HCT116 (cell line): ENCODE measurements around the gene TFB1M.

Experiments used
- CBX3 ChIP-seq: IDR thresholded peaks from 2 replicates; pipeline ENCODE4 v1.6.1; 2012; ENCODE audit warnings: low read depth
- CEBPB ChIP-seq: IDR thresholded peaks from 2 replicates; pipeline ENCODE4 v1.6.1; 2012; ENCODE audit warnings: low read depth
- CTCF ChIP-seq, 3 experiments: fragments of 200-600 bp in 1 of 3; sonication (generic) in 1 of 3; IDR thresholded peaks in 2 of 3; conservative IDR thresholded peaks in 1 of 3; 2 replicates each; pipeline ENCODE4 v1.5.1; 2012 to 2017; ENCODE audit warnings: low read depth in 2 of 3, low read length in 2 of 3, antibody characterized with exemption in 1 of 3, borderline replicate concordance in 1 of 3, control low read depth in 1 of 3, mild to moderate bottlenecking in 1 of 3, mixed read lengths in 1 of 3, mixed run types in 1 of 3, moderate library complexity in 1 of 3; ENCODE audit not compliant: insufficient read depth in 1 of 3
- EZH2 ChIP-seq: fragments of 200-600 bp; sonication (generic); IDR thresholded peaks from 2 replicates; pipeline ENCODE4 v1.6.1; 2017; ENCODE audit warnings: antibody characterized with exemption, mixed run types
- JUND ChIP-seq: IDR thresholded peaks from 2 replicates; pipeline ENCODE4 v1.6.1; 2012
- POLR2A ChIP-seq: IDR thresholded peaks from 2 replicates; pipeline ENCODE4 v1.7.0; 2011; ENCODE audit warnings: borderline replicate concordance; ENCODE audit not compliant: insufficient read depth, insufficient read length; ENCODE audit errors: extremely low read depth
- POLR2AphosphoS5 ChIP-seq: IDR thresholded peaks from 2 replicates; pipeline ENCODE4 v1.6.1; 2011; ENCODE audit warnings: mild to moderate bottlenecking, low read depth, low read length, moderate library complexity
- RAD21 ChIP-seq: IDR thresholded peaks from 2 replicates; pipeline ENCODE4 v1.6.1; 2012; ENCODE audit warnings: low read depth, mild to moderate bottlenecking
- SIN3A ChIP-seq: IDR thresholded peaks from 2 replicates; pipeline ENCODE4 v1.6.1; 2012; ENCODE audit warnings: low read depth
- YY1 ChIP-seq: IDR thresholded peaks from 2 replicates; pipeline ENCODE4 v1.6.1; 2011; ENCODE audit warnings: low read length, low read depth, moderate library complexity, mild to moderate bottlenecking; ENCODE audit not compliant: insufficient replicate concordance; ENCODE audit errors: extremely low read depth
- ZNF274 ChIP-seq: fragments of 200-500 bp; sonication (Bioruptor generic); IDR thresholded peaks from 2 replicates; pipeline ENCODE4 v1.6.1; 2014; ENCODE audit warnings: mild to moderate bottlenecking, low read depth, low read length, inconsistent platforms
- TF ChIP-seq, protein P1 (sequence below): IDR thresholded peaks from 2 replicates; pipeline ENCODE4 v1.6.1; 2012
- TF ChIP-seq, protein P2 (sequence below): IDR thresholded peaks from 2 replicates; pipeline ENCODE4 v1.6.1; 2012; ENCODE audit warnings: low read depth

- no peak for TF ChIP-seq CTCF (IDR thresholded peaks at IDR 0.05 in 2 of 3, conservative IDR thresholded peaks at IDR 0.05 in 1 of 3; ENCODE audit: borderline replicate concordance in 1 of 3, insufficient read depth in 1 of 3, low read depth in 2 of 3, low read length in 2 of 3)
- no peak for TF ChIP-seq EZH2
- no peak for TF ChIP-seq ZNF274
- no peak for TF ChIP-seq POLR2A
- TF ChIP-seq YY1: no peak
- TF ChIP-seq, protein P1, sequence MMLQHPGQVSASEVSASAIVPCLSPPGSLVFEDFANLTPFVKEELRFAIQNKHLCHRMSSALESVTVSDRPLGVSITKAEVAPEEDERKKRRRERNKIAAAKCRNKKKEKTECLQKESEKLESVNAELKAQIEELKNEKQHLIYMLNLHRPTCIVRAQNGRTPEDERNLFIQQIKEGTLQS: no peak
- TF ChIP-seq CEBPB: no peak
- no peak for TF ChIP-seq RAD21
- no peak for TF ChIP-seq POLR2AphosphoS5
- TF ChIP-seq CBX3: no peak
- TF ChIP-seq, protein P2, sequence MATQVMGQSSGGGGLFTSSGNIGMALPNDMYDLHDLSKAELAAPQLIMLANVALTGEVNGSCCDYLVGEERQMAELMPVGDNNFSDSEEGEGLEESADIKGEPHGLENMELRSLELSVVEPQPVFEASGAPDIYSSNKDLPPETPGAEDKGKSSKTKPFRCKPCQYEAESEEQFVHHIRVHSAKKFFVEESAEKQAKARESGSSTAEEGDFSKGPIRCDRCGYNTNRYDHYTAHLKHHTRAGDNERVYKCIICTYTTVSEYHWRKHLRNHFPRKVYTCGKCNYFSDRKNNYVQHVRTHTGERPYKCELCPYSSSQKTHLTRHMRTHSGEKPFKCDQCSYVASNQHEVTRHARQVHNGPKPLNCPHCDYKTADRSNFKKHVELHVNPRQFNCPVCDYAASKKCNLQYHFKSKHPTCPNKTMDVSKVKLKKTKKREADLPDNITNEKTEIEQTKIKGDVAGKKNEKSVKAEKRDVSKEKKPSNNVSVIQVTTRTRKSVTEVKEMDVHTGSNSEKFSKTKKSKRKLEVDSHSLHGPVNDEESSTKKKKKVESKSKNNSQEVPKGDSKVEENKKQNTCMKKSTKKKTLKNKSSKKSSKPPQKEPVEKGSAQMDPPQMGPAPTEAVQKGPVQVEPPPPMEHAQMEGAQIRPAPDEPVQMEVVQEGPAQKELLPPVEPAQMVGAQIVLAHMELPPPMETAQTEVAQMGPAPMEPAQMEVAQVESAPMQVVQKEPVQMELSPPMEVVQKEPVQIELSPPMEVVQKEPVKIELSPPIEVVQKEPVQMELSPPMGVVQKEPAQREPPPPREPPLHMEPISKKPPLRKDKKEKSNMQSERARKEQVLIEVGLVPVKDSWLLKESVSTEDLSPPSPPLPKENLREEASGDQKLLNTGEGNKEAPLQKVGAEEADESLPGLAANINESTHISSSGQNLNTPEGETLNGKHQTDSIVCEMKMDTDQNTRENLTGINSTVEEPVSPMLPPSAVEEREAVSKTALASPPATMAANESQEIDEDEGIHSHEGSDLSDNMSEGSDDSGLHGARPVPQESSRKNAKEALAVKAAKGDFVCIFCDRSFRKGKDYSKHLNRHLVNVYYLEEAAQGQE: no peak
- TF ChIP-seq JUND: no peak
- no peak for TF ChIP-seq SIN3A
Observed at GRCh38 chr6:155310596-155310995, 3.7 kb downstream of the TFB1M start.
